22Rv1 (cell line): Measurements from ENCODE around the gene NUDT4B.
"Not testable (repeated sequence)": the region's sequence is repeated elsewhere in the genome, so short reads cannot be mapped to it uniquely, and the experiment has no call there.

ENCODE experiments used
- CTCF ChIP-seq: fragments of 450-650 bp; IDR thresholded peaks from 2 replicates; pipeline ENCODE4 v1.5.1; 2017; ENCODE audit warnings: mild to moderate bottlenecking
- ZFX ChIP-seq: fragments of 450-650 bp; IDR thresholded peaks from 2 replicates; pipeline ENCODE4 v1.6.1; 2017; ENCODE audit warnings: antibody characterized with exemption, borderline replicate concordance

- not testable (repeated sequence) for TF ChIP-seq CTCF, ZFX
These were observed 11.2 kb downstream of the NUDT4B start for GRCh38 chr1:148759749-148760148.
